Measurements from ENCODE around the gene HSF5.

DNA sequence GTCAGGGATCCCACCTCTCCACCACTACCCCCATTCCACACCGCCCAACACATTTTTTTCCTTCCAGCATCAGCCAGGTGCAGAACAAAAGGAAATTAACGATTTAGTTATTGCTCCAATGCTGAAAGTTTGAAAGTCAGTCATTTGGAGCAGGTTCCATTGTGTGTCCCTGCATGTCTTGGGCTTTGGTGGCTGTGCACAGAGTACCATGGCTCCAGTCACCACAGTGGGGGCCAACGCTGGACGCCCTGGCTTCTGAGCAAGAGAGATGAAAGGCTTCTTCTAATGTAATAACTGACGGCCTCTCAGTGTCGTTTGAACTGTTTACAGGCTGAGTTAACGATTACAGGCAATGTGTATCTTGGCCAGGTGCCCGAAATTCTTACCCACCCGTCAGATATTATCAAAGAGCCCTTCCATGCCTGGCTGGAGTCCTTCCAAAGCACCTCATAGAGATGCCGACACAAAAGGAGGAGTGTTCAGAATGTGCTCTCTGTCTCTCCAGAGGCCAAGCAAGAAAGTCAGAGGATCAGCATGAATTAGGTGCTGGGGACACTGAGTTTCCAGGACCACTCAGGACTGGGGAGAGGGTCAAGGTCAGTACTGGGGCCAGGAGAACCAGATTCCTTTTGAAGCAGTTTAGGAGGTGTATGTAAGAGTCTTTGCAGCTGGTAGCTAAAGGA lies 96.8 kb downstream of the HSF5 start:
- TF ChIP-seq POLR2A (IDR thresholded peaks at IDR 0.05; ENCODE audit: extremely low read depth, insufficient read length): no peak
- TF ChIP-seq, protein P1, sequence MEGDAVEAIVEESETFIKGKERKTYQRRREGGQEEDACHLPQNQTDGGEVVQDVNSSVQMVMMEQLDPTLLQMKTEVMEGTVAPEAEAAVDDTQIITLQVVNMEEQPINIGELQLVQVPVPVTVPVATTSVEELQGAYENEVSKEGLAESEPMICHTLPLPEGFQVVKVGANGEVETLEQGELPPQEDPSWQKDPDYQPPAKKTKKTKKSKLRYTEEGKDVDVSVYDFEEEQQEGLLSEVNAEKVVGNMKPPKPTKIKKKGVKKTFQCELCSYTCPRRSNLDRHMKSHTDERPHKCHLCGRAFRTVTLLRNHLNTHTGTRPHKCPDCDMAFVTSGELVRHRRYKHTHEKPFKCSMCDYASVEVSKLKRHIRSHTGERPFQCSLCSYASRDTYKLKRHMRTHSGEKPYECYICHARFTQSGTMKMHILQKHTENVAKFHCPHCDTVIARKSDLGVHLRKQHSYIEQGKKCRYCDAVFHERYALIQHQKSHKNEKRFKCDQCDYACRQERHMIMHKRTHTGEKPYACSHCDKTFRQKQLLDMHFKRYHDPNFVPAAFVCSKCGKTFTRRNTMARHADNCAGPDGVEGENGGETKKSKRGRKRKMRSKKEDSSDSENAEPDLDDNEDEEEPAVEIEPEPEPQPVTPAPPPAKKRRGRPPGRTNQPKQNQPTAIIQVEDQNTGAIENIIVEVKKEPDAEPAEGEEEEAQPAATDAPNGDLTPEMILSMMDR (IDR thresholded peaks at IDR 0.05; ENCODE audit: low read depth, low read length): no peak
- TF ChIP-seq, protein P2, sequence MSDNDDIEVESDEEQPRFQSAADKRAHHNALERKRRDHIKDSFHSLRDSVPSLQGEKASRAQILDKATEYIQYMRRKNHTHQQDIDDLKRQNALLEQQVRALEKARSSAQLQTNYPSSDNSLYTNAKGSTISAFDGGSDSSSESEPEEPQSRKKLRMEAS (IDR thresholded peaks at IDR 0.05; ENCODE audit: low read depth, low read length): no peak

Measured in NB4 (cell line).